Immature natural killer cell (primary cell): ENCODE measurements around the gene NUP42. TPM values are rescaled to one million over a fixed set of nuclear protein-coding genes. Genes with fewer than 3 reads are reported as not detected.

ENCODE experiments used
- DNase-seq, 3 donors: peaks; one replicate each; pipeline ENCODE4 v3.0.0; 2022; ENCODE audit warnings: mixed read lengths in 1 of 3
- H3K27ac Mint-ChIP-seq, 6 donors: one replicate each; pipeline ENCODE4 v1.8.0; 2020; ENCODE audit warnings: mixed read lengths in 6 of 6, mild to moderate bottlenecking in 5 of 6, inconsistent platforms in 4 of 6, moderate library complexity in 3 of 6
- H3K27me3 Mint-ChIP-seq, 3 donors: one replicate each; pipeline ENCODE4 v1.8.0; 2020 to 2021; ENCODE audit warnings: low read depth in 3 of 3, mild to moderate bottlenecking in 3 of 3, mixed read lengths in 3 of 3, moderate library complexity in 3 of 3, inconsistent platforms in 1 of 3
- H3K36me3 Mint-ChIP-seq, 3 donors: one replicate each; pipeline ENCODE4 v1.8.0; 2020; ENCODE audit warnings: mixed read lengths in 3 of 3, inconsistent platforms in 2 of 3, mild to moderate bottlenecking in 2 of 3
- H3K4me1 Mint-ChIP-seq, 2 donors: one replicate each; pipeline ENCODE4 v1.8.0; 2020; ENCODE audit warnings: inconsistent platforms in 2 of 2, mild to moderate bottlenecking in 2 of 2, mixed read lengths in 2 of 2, moderate library complexity in 1 of 2
- H3K4me3 Mint-ChIP-seq, 5 donors: one replicate each; pipeline ENCODE4 v1.8.0; 2020; ENCODE audit warnings: mild to moderate bottlenecking in 5 of 5, mixed read lengths in 5 of 5, inconsistent platforms in 3 of 5, moderate library complexity in 3 of 5
- H3K9me3 Mint-ChIP-seq, 6 donors: one replicate each; pipeline ENCODE4 v1.8.0; 2020; ENCODE audit warnings: mild to moderate bottlenecking in 6 of 6, mixed read lengths in 6 of 6, inconsistent platforms in 4 of 6, moderate library complexity in 3 of 6
- polyA plus RNA-seq, 3 donors: library from polyadenylated mRNA; unstranded; fragments of 300-500 nt; fragmentation: Illumina TruSeq; gene quantifications; one replicate each; pipeline ENCODE4 v1.2.3, GENCODE V29; 2021

The NUP42 gene
- polyA plus RNA-seq, 3 donors from 2014 or later: 48.7 to 64.0 (median 53.5) TPM

DNA sequence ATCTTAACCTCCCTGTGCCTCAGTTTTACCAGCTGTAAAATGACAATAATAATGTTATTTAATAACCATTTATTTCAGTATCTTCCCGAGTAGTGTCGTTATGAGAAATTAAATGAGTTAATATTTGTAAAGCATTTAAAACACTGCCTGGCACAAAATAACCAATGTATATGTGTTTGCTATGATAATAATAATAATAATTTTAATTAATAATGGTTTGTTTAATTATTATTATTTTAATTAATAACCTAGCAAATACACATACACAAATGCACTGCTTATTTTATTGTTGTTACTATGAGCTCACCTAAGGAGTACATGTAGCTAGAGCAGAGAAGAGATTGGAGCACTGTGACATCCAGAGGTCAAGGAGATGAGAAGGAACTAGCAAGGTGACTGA is 46.6 kb downstream of the NUP42 start:
- no peak for DNase-seq
- Mint-ChIP-seq H3K4me1 (no peaks in the 10 kb centered on the region), H3K27me3 (peaks cover 0 to 7% (median 3%) of the 10 kb centered on the region in 3 donors), H3K9me3 (no peaks in the 10 kb centered on the region), H3K27ac (no peak overlapping the region), H3K36me3 (no peaks in the 10 kb centered on the region), H3K4me3 (no peak overlapping the region)

DNA sequence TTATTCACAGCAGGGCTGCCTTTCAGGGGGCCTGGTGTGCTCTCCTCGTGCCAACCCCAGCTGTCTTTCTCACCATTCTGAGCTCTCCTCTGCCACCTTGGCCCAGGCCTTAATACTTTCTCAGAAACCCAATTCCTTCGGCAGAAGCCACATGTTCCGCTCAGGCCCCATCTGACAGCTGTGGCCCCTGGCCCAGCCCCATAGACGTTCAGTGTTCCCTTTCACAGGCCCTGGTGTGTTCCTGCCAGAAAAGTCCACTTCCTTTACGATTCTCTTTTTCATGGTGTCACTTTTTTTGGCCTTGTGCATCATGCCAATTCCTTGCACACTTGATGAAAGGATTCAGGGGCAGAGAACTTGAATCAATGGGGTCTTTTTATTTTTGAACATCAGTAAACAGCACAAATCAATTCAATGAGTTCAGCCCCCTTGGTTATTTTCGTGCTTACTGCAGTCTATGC is 48.8 kb downstream of the NUP42 start:
- no peak overlapping the region for H3K4me3 Mint-ChIP-seq

GRCh38 chr7:23232966-23233365 is 51.1 kb downstream of the NUP42 start:
- Mint-ChIP-seq H3K9me3 (no peaks in the 10 kb centered on the region), H3K27me3 (peaks cover under 1 to 9% (median 2%) of the 10 kb centered on the region in 3 donors), H3K27ac (no peak overlapping the region), H3K4me1 (no peaks in the 10 kb centered on the region), H3K4me3 (no peak overlapping the region), H3K36me3 (no peaks in the 10 kb centered on the region)
- DNase-seq: no peak

More for the DNA sequence above, 48.8 kb downstream of the NUP42 start:
- H3K36me3 Mint-ChIP-seq: no peaks in the 10 kb centered on the region
- no peak for DNase-seq
- peaks cover 0 to 5% (median 2%) of the 10 kb centered on the region in 3 donors for H3K27me3 Mint-ChIP-seq
- H3K4me1 Mint-ChIP-seq: no peaks in the 10 kb centered on the region
- no peaks in the 10 kb centered on the region for H3K9me3 Mint-ChIP-seq
- no peak overlapping the region for H3K27ac Mint-ChIP-seq

- H3K27me3 Mint-ChIP-seq: peaks cover 0 to 9% (median 2%) of the 10 kb centered on the region in 3 donors
- H3K4me3 Mint-ChIP-seq: peak overlapping the region in 2 of 5 donors; percentile 13 to 80
- DNase-seq: peak in 1 of 3 donors; percentile 5
- H3K27ac Mint-ChIP-seq: peak overlapping the region in 3 of 6 donors; percentile 12 to 75 (median 41)
- H3K9me3 Mint-ChIP-seq: peaks cover 0 to 1% (median 0%) of the 10 kb centered on the region in 6 donors
- no peaks in the 10 kb centered on the region for H3K4me1 Mint-ChIP-seq
- H3K36me3 Mint-ChIP-seq: no peaks in the 10 kb centered on the region
Observed at GRCh38 chr7:23234569-23235296, 52.9 kb downstream of the NUP42 start.

DNA sequence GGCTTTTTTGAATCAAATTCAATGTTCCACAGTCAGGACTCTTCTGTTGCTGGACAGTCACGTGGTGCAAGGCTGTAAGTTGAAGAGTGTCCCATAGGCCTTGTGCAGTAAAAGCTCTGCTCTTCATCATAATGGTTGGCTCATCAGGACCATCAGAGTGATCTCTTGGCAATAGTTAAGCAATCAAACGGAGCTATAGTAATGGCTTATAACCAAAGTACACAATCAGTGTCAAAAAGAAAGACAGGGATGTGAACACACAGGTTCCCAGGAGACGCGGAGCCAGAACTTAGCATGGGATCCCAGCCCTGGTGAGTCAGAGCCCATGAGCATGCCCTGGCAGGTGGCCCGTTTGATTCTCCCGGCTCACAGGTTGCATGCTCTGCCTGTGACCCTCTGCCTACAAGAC is 54.0 kb downstream of the NUP42 start:
- no peak overlapping the region for H3K4me3 Mint-ChIP-seq

GRCh38 chr7:23237000-23237399 is 55.2 kb downstream of the NUP42 start:
- no peak overlapping the region for H3K27ac Mint-ChIP-seq
- H3K4me1 Mint-ChIP-seq: no peaks in the 10 kb centered on the region
- DNase-seq: no peak
- no peak overlapping the region for H3K4me3 Mint-ChIP-seq
- peaks cover 0 to 1% (median 0%) of the 10 kb centered on the region in 6 donors for H3K9me3 Mint-ChIP-seq
- H3K36me3 Mint-ChIP-seq: no peaks in the 10 kb centered on the region
- H3K27me3 Mint-ChIP-seq: peaks cover 0 to 9% (median 2%) of the 10 kb centered on the region in 3 donors

More for the DNA sequence above, 54.0 kb downstream of the NUP42 start:
- no peaks in the 10 kb centered on the region for H3K36me3 Mint-ChIP-seq
- peaks cover 0 to 1% (median 0%) of the 10 kb centered on the region in 6 donors for H3K9me3 Mint-ChIP-seq
- no peak overlapping the region for H3K27ac Mint-ChIP-seq
- no peak for DNase-seq
- no peaks in the 10 kb centered on the region for H3K4me1 Mint-ChIP-seq
- H3K27me3 Mint-ChIP-seq: peaks cover 0 to 9% (median 2%) of the 10 kb centered on the region in 3 donors

- Mint-ChIP-seq H3K27me3 (peaks cover 0 to 9% (median 2%) of the 10 kb centered on the region in 3 donors), H3K4me3 (no peak overlapping the region), H3K9me3 (peaks cover 0 to 1% (median 0%) of the 10 kb centered on the region in 6 donors), H3K4me1 (no peaks in the 10 kb centered on the region), H3K36me3 (peaks cover 0 to 3% (median under 1%) of the 10 kb centered on the region in 3 donors), H3K27ac (no peak overlapping the region)
- no peak for DNase-seq
Observed at GRCh38 chr7:23238983-23239652, 57.3 kb downstream of the NUP42 start.

GRCh38 chr7:23239698-23240097 is 57.9 kb downstream of the NUP42 start:
- H3K9me3 Mint-ChIP-seq: peaks cover 0 to 1% (median 0%) of the 10 kb centered on the region in 6 donors

GRCh38 chr7:23242321-23242720 is 60.5 kb downstream of the NUP42 start:
- H3K9me3 Mint-ChIP-seq: peaks cover 0 to 1% (median 0%) of the 10 kb centered on the region in 6 donors
- no peaks in the 10 kb centered on the region for H3K4me1 Mint-ChIP-seq
- H3K4me3 Mint-ChIP-seq: no peak overlapping the region
- no peak overlapping the region for H3K27ac Mint-ChIP-seq
- no peak for DNase-seq
- H3K27me3 Mint-ChIP-seq: peaks cover 6 to 19% (median 6%) of the 10 kb centered on the region in 3 donors
- H3K36me3 Mint-ChIP-seq: peaks cover 0 to 5% (median 4%) of the 10 kb centered on the region in 3 donors

More at GRCh38 chr7:23239698-23240097, 57.9 kb downstream of the NUP42 start:
- Mint-ChIP-seq H3K4me3 (no peak overlapping the region), H3K4me1 (no peaks in the 10 kb centered on the region), H3K27ac (no peak overlapping the region), H3K27me3 (peaks cover 0 to 11% (median 7%) of the 10 kb centered on the region in 3 donors), H3K36me3 (peaks cover 0 to 5% (median 4%) of the 10 kb centered on the region in 3 donors)
- no peak for DNase-seq

- H3K27me3 Mint-ChIP-seq: peaks cover 7 to 20% (median 7%) of the 10 kb centered on the region in 3 donors
- H3K27ac Mint-ChIP-seq: no peak overlapping the region
- H3K9me3 Mint-ChIP-seq: peaks cover 0 to 1% (median 0%) of the 10 kb centered on the region in 6 donors
- no peaks in the 10 kb centered on the region for H3K4me1 Mint-ChIP-seq
- no peak for DNase-seq
- no peak overlapping the region for H3K4me3 Mint-ChIP-seq
- H3K36me3 Mint-ChIP-seq: peaks cover 0 to 5% (median 4%) of the 10 kb centered on the region in 3 donors
Observed at GRCh38 chr7:23242935-23243334, 61.1 kb downstream of the NUP42 start.

DNA sequence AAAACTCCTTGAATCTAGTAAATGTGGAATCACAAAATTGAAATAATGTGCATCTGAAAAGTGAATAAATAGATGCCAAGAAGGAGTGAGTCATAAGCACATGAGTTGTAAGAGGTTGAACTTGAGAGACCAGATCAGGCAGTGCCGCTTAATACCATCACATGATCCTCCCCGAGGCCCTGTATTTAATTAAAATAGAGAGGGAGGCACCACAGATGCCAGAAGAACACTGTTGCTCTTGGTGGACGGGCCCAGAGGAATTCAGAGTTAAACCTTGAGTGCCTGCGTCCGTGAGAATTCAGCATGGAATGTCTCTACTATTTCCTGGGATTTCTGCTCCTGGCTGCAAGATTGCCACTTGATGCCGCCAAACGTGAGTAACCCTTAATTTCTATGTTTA is 64.7 kb downstream of the NUP42 start, which contains the start of gene GPNMB:
Gene GPNMB (plus strand): TSS at position 221 of the 400 bp plus-strand sequence. CDS start 83 bp downstream, at position 304.
- H3K27ac Mint-ChIP-seq: no peak within 1 kb of the TSS
- H3K27me3 Mint-ChIP-seq: peaks cover 9 to 22% (median 18%) of the 10 kb centered on the region in 3 donors
- H3K4me3 Mint-ChIP-seq: no peak within 1 kb of the TSS
- no peak for DNase-seq
- H3K9me3 Mint-ChIP-seq: no peaks in the 10 kb centered on the region
- peaks cover 0 to 5% (median 4%) of the 10 kb centered on the region in 3 donors for H3K36me3 Mint-ChIP-seq
- H3K4me1 Mint-ChIP-seq: no peaks in the 10 kb centered on the region

GRCh38 chr7:23247046-23247602 is 65.3 kb downstream of the NUP42 start:
- H3K4me1 Mint-ChIP-seq: no peaks in the 10 kb centered on the region
- H3K4me3 Mint-ChIP-seq: no peak overlapping the region
- peaks cover 9 to 22% (median 18%) of the 10 kb centered on the region in 3 donors for H3K27me3 Mint-ChIP-seq
- H3K36me3 Mint-ChIP-seq: peaks cover 0 to 5% (median 4%) of the 10 kb centered on the region in 3 donors
- no peak for DNase-seq
- H3K27ac Mint-ChIP-seq: no peak overlapping the region
- no peaks in the 10 kb centered on the region for H3K9me3 Mint-ChIP-seq

DNA sequence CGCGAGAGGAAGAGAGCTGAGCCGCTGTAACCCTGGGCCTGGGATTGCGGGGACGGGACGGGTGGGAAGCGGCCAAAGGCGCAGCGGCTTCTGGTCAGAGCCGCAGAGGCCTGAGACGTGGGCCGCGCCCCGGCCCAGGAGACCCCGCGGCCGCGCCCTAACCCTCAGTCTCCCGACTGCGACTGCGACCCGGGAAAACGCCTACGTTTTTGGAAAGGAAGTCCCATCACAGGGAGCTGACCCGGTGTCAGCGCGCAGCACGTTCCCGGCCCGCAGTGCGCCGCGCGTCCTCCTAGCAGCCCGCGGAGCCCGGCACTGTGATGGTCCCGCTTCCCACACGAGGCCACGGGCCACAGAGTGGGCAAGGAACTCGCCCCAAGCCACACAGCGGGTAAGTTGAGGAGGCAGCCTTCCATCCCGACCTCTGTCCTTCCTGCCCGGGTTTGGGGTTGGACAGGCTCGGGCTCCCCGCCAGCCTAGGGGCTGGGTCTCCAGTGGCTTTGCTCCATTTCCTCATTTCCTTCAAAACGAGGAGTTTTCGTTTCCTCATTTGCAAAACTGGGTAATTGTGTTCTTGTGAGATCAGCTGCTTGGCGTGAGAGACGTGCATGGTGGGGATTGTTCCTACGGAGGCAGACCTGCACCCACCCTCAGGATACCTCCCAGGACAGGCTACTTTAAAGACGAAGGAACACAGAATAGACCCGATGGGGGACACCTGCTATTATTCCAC is 65.9 kb downstream of the NUP42 start:
- no peak for DNase-seq
- Mint-ChIP-seq H3K4me1 (no peaks in the 10 kb centered on the region), H3K36me3 (peaks cover 0 to 5% (median 4%) of the 10 kb centered on the region in 3 donors), H3K27me3 (peaks cover 9 to 22% (median 18%) of the 10 kb centered on the region in 3 donors), H3K9me3 (no peaks in the 10 kb centered on the region), H3K27ac (no peak overlapping the region), H3K4me3 (no peak overlapping the region)
